WTC11 (cell line): ENCODE data around the gene ZDHHC6. TPM values are rescaled to one million over a fixed set of nuclear protein-coding genes. Genes with fewer than 3 reads are reported as not detected.

ENCODE experiments used
- ATAC-seq: fragments of 200-7000 bp; cut with Tn5 transposase; 2 replicates; pipeline ENCODE4 v1.10.0; 2021; ENCODE audit warnings: mild to moderate bottlenecking, moderate library complexity
- CTCF ChIA-PET: fragments of 300-600 bp; sonication (Branson Sonifier 250); formaldehyde crosslinking; loops from one replicate; lab custom pipeline; 2021; ENCODE audit warnings: antibody characterized with exemption; lab: Charles Lee
- POLR2A ChIA-PET: fragments of 350-600 bp; sonication (Branson Sonifier 250); formaldehyde crosslinking; loops from one replicate; lab custom pipeline; 2021; ENCODE audit warnings: antibody characterized with exemption; lab: Charles Lee
- DNase-seq: peaks from one replicate; pipeline ENCODE4 v3.0.0; 2021; ENCODE audit warnings: low spot score
- H3K27ac Mint-ChIP-seq: 2 replicates; pipeline ENCODE4 v1.8.0; 2021; ENCODE audit warnings: mixed read lengths
- H3K27me3 Mint-ChIP-seq: 2 replicates; pipeline ENCODE4 v1.8.0; 2021; ENCODE audit warnings: low read depth, mild to moderate bottlenecking, moderate library complexity, mixed read lengths
- H3K36me3 Mint-ChIP-seq: 2 replicates; pipeline ENCODE4 v1.8.0; 2021; ENCODE audit warnings: mixed read lengths
- H3K4me1 Mint-ChIP-seq: 2 replicates; pipeline ENCODE4 v1.8.0; 2022; ENCODE audit warnings: mixed read lengths
- H3K4me3 Mint-ChIP-seq: 2 replicates; pipeline ENCODE4 v1.8.0; 2021; ENCODE audit warnings: mild to moderate bottlenecking, moderate library complexity, mixed read lengths
- H3K9me3 Mint-ChIP-seq: 2 replicates; pipeline ENCODE4 v1.8.0; 2021; ENCODE audit warnings: mixed read lengths
- ATF1 ChIP-seq: sonication (generic); formaldehyde crosslinking; IDR thresholded peaks from 2 replicates; pipeline ENCODE4 v1.8.1; 2023; ENCODE audit warnings: mild to moderate bottlenecking, moderate library complexity, missing genetic modification reagents
- ELF4 ChIP-seq: sonication (generic); formaldehyde crosslinking; IDR thresholded peaks from 2 replicates; pipeline ENCODE4 v1.8.1; 2022; ENCODE audit warnings: low read depth, mild to moderate bottlenecking, moderate library complexity, missing genetic modification reagents
- FOXJ3 ChIP-seq: sonication (generic); formaldehyde crosslinking; IDR thresholded peaks from 2 replicates; pipeline ENCODE4 v1.9.0; 2021; ENCODE audit warnings: missing genetic modification reagents, mild to moderate bottlenecking, borderline replicate concordance
- IRF2 ChIP-seq: sonication (generic); formaldehyde crosslinking; IDR thresholded peaks from 2 replicates; pipeline ENCODE4 v1.8.0; 2022; ENCODE audit warnings: low read depth, missing genetic modification reagents, borderline replicate concordance
- JAZF1 ChIP-seq: fragments of 250-450 bp; sonication (Bioruptor Pico); IDR thresholded peaks from 2 replicates; pipeline ENCODE4 v1.9.0; 2021; ENCODE audit warnings: moderate library complexity, mild to moderate bottlenecking, inconsistent platforms
- NFE2L1 ChIP-seq: sonication (generic); formaldehyde crosslinking; IDR thresholded peaks from 2 replicates; pipeline ENCODE4 v1.8.1; 2023; ENCODE audit warnings: missing genetic modification reagents
- NFYB ChIP-seq: sonication (generic); formaldehyde crosslinking; conservative IDR thresholded peaks from 2 replicates; pipeline ENCODE4 v1.8.0; 2022; ENCODE audit warnings: low read depth, missing genetic modification reagents
- PRRX2 ChIP-seq: fragments of 250-450 bp; sonication (Bioruptor Pico); IDR thresholded peaks from 2 replicates; pipeline ENCODE4 v1.8.0; 2021; ENCODE audit warnings: mild to moderate bottlenecking
- RORB ChIP-seq: fragments of 250-450 bp; sonication (Bioruptor Pico); IDR thresholded peaks from 2 replicates; pipeline ENCODE4 v1.9.0; 2021; ENCODE audit warnings: mild to moderate bottlenecking
- SMAD3 ChIP-seq: sonication (generic); formaldehyde crosslinking; IDR thresholded peaks from 2 replicates; pipeline ENCODE4 v1.8.0; 2022; ENCODE audit warnings: missing genetic modification reagents, mild to moderate bottlenecking, borderline replicate concordance
- ZNF121 ChIP-seq: sonication (generic); formaldehyde crosslinking; IDR thresholded peaks from 2 replicates; pipeline ENCODE4 v1.8.0; 2023; ENCODE audit warnings: missing genetic modification reagents
- total RNA-seq: library from RNA; stranded (reverse); gene quantifications from 3 replicates; pipeline ENCODE4 v1.2.3, GENCODE V29; 2021
- TF ChIP-seq, protein P1 (sequence below): sonication (generic); formaldehyde crosslinking; IDR thresholded peaks from 2 replicates; pipeline ENCODE4 v1.8.0; 2022; ENCODE audit warnings: mild to moderate bottlenecking, missing genetic modification reagents
- TF ChIP-seq, protein P2 (sequence below): sonication (generic); formaldehyde crosslinking; IDR thresholded peaks from 2 replicates; pipeline ENCODE4 v1.8.0; 2023; ENCODE audit warnings: missing genetic modification reagents
- TF ChIP-seq, protein P3 (sequence below): sonication (generic); formaldehyde crosslinking; IDR thresholded peaks from 2 replicates; pipeline ENCODE4 v1.8.0; 2023; ENCODE audit warnings: mild to moderate bottlenecking, missing genetic modification reagents
- TF ChIP-seq, protein P4 (sequence below): sonication (generic); formaldehyde crosslinking; IDR thresholded peaks from 2 replicates; pipeline ENCODE4 v1.8.0; 2022; ENCODE audit warnings: mild to moderate bottlenecking, missing genetic modification reagents
- TF ChIP-seq, protein P5 (sequence below): sonication (generic); formaldehyde crosslinking; IDR thresholded peaks from 2 replicates; pipeline ENCODE4 v1.8.0; 2022; ENCODE audit warnings: missing genetic modification reagents
- TF ChIP-seq, protein P6 (sequence below): sonication (generic); formaldehyde crosslinking; conservative IDR thresholded peaks from 2 replicates; pipeline ENCODE4 v1.8.1; 2023; ENCODE audit warnings: mild to moderate bottlenecking, low read depth, missing genetic modification reagents, moderate library complexity
- TF ChIP-seq, protein P7 (sequence below): sonication (generic); formaldehyde crosslinking; IDR thresholded peaks from 2 replicates; pipeline ENCODE4 v1.8.0; 2022; ENCODE audit warnings: mild to moderate bottlenecking, missing genetic modification reagents
- TF ChIP-seq, protein P8 (sequence below): sonication (generic); formaldehyde crosslinking; IDR thresholded peaks from 2 replicates; pipeline ENCODE4 v1.8.1; 2022; ENCODE audit warnings: missing genetic modification reagents, borderline replicate concordance

ZDHHC6 gene
- total RNA-seq, 1 experiment from 2014 or later, result 22.1 TPM

DNA sequence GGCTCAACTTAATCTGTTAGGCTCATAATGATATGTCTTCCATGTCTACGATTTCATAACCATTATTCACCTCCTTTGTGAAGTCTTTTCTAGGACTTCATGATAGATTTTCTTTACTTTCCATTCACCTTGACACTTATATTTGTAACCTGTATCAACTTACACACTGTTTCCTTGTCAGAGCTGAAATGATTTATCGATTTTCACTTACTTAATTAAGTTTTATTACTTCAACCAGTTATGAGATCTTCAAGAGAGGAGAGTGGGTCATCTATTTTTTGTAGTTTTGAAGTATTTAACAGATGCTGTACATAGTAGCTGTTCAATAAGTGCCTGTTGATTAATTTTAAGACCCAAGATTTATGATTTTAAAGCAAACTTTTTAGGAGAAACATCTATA lies 37.7 kb upstream of the ZDHHC6 start:
- no peaks in the 10 kb centered on the region for H3K36me3 Mint-ChIP-seq
- H3K4me3 Mint-ChIP-seq, result no peak overlapping the region
- DNase-seq (no peak), ATAC-seq (no peak)
- TF ChIP-seq, protein P1, sequence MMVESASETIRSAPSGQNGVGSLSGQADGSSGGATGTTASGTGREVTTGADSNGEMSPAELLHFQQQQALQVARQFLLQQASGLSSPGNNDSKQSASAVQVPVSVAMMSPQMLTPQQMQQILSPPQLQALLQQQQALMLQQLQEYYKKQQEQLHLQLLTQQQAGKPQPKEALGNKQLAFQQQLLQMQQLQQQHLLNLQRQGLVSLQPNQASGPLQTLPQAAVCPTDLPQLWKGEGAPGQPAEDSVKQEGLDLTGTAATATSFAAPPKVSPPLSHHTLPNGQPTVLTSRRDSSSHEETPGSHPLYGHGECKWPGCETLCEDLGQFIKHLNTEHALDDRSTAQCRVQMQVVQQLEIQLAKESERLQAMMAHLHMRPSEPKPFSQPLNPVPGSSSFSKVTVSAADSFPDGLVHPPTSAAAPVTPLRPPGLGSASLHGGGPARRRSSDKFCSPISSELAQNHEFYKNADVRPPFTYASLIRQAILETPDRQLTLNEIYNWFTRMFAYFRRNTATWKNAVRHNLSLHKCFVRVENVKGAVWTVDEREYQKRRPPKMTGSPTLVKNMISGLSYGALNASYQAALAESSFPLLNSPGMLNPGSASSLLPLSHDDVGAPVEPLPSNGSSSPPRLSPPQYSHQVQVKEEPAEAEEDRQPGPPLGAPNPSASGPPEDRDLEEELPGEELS, result no peak
- ChIA-PET POLR2A (no interaction called here), CTCF (interaction anchor here (2.9 kb wide), 1 partner anchor 12 kb away, joined by 12 read pairs; no protein-coding TSS in a partner anchor)
- H3K27me3 Mint-ChIP-seq, result no peaks in the 10 kb centered on the region
- no peaks in the 10 kb centered on the region for H3K4me1 Mint-ChIP-seq
- no peak overlapping the region for H3K27ac Mint-ChIP-seq
- no peaks in the 10 kb centered on the region for H3K9me3 Mint-ChIP-seq

DNA sequence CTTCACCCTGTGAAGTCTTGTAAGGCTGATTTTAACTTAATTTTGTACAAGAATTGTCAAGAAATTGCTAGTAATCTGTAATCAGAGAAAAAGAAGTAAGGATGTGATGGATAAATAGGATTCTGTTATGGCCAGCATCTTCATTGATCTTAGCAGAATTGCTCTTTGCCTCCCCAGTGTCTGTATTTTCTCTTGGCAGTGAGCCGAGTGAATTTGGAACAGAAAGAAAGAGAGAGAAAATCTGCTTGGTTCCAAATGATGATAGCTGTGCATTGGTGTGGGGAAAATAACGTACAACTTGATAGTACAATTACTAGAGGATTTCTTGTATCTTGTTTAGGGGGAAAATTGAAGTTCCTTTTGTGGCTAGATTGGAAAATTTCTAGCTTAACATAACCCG lies 34.9 kb upstream of the ZDHHC6 start:
- Mint-ChIP-seq H3K36me3 (no peaks in the 10 kb centered on the region), H3K4me1 (no peaks in the 10 kb centered on the region), H3K27me3 (no peaks in the 10 kb centered on the region), H3K27ac (no peak overlapping the region), H3K4me3 (no peak overlapping the region), H3K9me3 (no peaks in the 10 kb centered on the region)
- ATAC-seq, result no peak
- ChIA-PET CTCF (interaction anchor here (2.2 kb wide), 1 partner anchor 10 kb away, joined by 17 read pairs; no protein-coding TSS in a partner anchor), POLR2A (no interaction called here)
- DNase-seq, result no peak
- TF ChIP-seq SMAD3 (CRISPR knock-in tag) (no peak), ZNF121 (CRISPR knock-in tag) (no peak), NFYB (CRISPR knock-in tag) (no peak), RORB (CRISPR knock-in tag) (no peak), FOXJ3 (CRISPR knock-in tag) (no peak), PRRX2 (no peak), NFE2L1 (CRISPR knock-in tag) (no peak), JAZF1 (no peak), IRF2 (no peak), ELF4 (no peak), ATF1 (CRISPR knock-in tag) (no peak)
- TF ChIP-seq, protein P2, sequence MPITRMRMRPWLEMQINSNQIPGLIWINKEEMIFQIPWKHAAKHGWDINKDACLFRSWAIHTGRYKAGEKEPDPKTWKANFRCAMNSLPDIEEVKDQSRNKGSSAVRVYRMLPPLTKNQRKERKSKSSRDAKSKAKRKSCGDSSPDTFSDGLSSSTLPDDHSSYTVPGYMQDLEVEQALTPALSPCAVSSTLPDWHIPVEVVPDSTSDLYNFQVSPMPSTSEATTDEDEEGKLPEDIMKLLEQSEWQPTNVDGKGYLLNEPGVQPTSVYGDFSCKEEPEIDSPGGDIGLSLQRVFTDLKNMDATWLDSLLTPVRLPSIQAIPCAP (CRISPR knock-in tag), result no peak
- TF ChIP-seq, protein P3, sequence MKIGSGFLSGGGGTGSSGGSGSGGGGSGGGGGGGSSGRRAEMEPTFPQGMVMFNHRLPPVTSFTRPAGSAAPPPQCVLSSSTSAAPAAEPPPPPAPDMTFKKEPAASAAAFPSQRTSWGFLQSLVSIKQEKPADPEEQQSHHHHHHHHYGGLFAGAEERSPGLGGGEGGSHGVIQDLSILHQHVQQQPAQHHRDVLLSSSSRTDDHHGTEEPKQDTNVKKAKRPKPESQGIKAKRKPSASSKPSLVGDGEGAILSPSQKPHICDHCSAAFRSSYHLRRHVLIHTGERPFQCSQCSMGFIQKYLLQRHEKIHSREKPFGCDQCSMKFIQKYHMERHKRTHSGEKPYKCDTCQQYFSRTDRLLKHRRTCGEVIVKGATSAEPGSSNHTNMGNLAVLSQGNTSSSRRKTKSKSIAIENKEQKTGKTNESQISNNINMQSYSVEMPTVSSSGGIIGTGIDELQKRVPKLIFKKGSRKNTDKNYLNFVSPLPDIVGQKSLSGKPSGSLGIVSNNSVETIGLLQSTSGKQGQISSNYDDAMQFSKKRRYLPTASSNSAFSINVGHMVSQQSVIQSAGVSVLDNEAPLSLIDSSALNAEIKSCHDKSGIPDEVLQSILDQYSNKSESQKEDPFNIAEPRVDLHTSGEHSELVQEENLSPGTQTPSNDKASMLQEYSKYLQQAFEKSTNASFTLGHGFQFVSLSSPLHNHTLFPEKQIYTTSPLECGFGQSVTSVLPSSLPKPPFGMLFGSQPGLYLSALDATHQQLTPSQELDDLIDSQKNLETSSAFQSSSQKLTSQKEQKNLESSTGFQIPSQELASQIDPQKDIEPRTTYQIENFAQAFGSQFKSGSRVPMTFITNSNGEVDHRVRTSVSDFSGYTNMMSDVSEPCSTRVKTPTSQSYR (CRISPR knock-in tag), result no peak
- TF ChIP-seq, protein P4, sequence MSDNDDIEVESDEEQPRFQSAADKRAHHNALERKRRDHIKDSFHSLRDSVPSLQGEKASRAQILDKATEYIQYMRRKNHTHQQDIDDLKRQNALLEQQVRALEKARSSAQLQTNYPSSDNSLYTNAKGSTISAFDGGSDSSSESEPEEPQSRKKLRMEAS (CRISPR knock-in tag), result no peak
- TF ChIP-seq, protein P5, sequence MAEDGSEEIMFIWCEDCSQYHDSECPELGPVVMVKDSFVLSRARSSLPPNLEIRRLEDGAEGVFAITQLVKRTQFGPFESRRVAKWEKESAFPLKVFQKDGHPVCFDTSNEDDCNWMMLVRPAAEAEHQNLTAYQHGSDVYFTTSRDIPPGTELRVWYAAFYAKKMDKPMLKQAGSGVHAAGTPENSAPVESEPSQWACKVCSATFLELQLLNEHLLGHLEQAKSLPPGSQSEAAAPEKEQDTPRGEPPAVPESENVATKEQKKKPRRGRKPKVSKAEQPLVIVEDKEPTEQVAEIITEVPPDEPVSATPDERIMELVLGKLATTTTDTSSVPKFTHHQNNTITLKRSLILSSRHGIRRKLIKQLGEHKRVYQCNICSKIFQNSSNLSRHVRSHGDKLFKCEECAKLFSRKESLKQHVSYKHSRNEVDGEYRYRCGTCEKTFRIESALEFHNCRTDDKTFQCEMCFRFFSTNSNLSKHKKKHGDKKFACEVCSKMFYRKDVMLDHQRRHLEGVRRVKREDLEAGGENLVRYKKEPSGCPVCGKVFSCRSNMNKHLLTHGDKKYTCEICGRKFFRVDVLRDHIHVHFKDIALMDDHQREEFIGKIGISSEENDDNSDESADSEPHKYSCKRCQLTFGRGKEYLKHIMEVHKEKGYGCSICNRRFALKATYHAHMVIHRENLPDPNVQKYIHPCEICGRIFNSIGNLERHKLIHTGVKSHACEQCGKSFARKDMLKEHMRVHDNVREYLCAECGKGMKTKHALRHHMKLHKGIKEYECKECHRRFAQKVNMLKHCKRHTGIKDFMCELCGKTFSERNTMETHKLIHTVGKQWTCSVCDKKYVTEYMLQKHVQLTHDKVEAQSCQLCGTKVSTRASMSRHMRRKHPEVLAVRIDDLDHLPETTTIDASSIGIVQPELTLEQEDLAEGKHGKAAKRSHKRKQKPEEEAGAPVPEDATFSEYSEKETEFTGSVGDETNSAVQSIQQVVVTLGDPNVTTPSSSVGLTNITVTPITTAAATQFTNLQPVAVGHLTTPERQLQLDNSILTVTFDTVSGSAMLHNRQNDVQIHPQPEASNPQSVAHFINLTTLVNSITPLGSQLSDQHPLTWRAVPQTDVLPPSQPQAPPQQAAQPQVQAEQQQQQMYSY (CRISPR knock-in tag), result no peak
- TF ChIP-seq, protein P6, sequence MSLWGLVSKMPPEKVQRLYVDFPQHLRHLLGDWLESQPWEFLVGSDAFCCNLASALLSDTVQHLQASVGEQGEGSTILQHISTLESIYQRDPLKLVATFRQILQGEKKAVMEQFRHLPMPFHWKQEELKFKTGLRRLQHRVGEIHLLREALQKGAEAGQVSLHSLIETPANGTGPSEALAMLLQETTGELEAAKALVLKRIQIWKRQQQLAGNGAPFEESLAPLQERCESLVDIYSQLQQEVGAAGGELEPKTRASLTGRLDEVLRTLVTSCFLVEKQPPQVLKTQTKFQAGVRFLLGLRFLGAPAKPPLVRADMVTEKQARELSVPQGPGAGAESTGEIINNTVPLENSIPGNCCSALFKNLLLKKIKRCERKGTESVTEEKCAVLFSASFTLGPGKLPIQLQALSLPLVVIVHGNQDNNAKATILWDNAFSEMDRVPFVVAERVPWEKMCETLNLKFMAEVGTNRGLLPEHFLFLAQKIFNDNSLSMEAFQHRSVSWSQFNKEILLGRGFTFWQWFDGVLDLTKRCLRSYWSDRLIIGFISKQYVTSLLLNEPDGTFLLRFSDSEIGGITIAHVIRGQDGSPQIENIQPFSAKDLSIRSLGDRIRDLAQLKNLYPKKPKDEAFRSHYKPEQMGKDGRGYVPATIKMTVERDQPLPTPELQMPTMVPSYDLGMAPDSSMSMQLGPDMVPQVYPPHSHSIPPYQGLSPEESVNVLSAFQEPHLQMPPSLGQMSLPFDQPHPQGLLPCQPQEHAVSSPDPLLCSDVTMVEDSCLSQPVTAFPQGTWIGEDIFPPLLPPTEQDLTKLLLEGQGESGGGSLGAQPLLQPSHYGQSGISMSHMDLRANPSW (CRISPR knock-in tag), result no peak
- TF ChIP-seq, protein P7, sequence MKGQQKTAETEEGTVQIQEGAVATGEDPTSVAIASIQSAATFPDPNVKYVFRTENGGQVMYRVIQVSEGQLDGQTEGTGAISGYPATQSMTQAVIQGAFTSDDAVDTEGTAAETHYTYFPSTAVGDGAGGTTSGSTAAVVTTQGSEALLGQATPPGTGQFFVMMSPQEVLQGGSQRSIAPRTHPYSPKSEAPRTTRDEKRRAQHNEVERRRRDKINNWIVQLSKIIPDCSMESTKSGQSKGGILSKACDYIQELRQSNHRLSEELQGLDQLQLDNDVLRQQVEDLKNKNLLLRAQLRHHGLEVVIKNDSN (CRISPR knock-in tag), result no peak
- TF ChIP-seq, protein P8, sequence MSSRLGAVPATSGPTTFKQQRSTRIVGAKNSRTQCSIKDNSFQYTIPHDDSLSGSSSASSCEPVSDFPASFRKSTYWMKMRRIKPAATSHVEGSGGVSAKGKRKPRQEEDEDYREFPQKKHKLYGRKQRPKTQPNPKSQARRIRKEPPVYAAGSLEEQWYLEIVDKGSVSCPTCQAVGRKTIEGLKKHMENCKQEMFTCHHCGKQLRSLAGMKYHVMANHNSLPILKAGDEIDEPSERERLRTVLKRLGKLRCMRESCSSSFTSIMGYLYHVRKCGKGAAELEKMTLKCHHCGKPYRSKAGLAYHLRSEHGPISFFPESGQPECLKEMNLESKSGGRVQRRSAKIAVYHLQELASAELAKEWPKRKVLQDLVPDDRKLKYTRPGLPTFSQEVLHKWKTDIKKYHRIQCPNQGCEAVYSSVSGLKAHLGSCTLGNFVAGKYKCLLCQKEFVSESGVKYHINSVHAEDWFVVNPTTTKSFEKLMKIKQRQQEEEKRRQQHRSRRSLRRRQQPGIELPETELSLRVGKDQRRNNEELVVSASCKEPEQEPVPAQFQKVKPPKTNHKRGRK, result no peak
